Stimulated activated CD4-positive, alpha-beta T cell treated with anti-CD3 and anti-CD28 coated beads, Interleukin-1b, Interleukin-23, amount 100 ng/mL, for 48 hours (primary cell): ENCODE results near the gene BAZ2B.
"Not testable (repeated sequence)": the region's sequence is repeated elsewhere in the genome, so short reads cannot be mapped to it uniquely, and the experiment has no call there.

Source experiments
- DNase-seq: peaks from one replicate; pipeline ENCODE4 v3.0.0-alpha.2; 2020

Gene BAZ2B

GRCh38 chr2:159616286-159616701 is at the start of gene BAZ2B:
Gene BAZ2B, minus strand, starts transcription at chr2:159616548. Its CDS starts 137,829 bp downstream, at chr2:159478719.
- no peak for DNase-seq

- no peak for DNase-seq
These were observed 44.9 kb upstream of the BAZ2B start for GRCh38 chr2:159661286-159661685.

GRCh38 chr2:159658881-159659873 is 42.8 kb upstream of the BAZ2B start:
- DNase-seq: no peak

- no peak for DNase-seq
These were observed 37.6 kb upstream of the BAZ2B start for GRCh38 chr2:159653962-159654361.

GRCh38 chr2:159651884-159652283 is 35.5 kb upstream of the BAZ2B start:
- no peak for DNase-seq

GRCh38 chr2:159650574-159650973 is 34.2 kb upstream of the BAZ2B start:
- DNase-seq: no peak

GRCh38 chr2:159648643-159649042 is 32.3 kb upstream of the BAZ2B start:
- no peak for DNase-seq

- DNase-seq: no peak
These were observed 31.3 kb upstream of the BAZ2B start for GRCh38 chr2:159647667-159648066.

GRCh38 chr2:159640176-159640575 is 23.8 kb upstream of the BAZ2B start:
- DNase-seq: no peak

- no peak for DNase-seq
These were observed 23.4 kb upstream of the BAZ2B start for GRCh38 chr2:159639712-159640111.

- no peak for DNase-seq
These were observed 22.7 kb upstream of the BAZ2B start for GRCh38 chr2:159639071-159639470.

GRCh38 chr2:159637988-159638501 is 21.7 kb upstream of the BAZ2B start:
- DNase-seq: no peak

- DNase-seq: no peak
These were observed 20.9 kb upstream of the BAZ2B start for GRCh38 chr2:159637240-159637639.

- no peak for DNase-seq
These were observed 18.9 kb upstream of the BAZ2B start for GRCh38 chr2:159635006-159635789.

- DNase-seq: no peak
These were observed 16.9 kb upstream of the BAZ2B start for GRCh38 chr2:159633219-159633618.

- not testable (repeated sequence) for DNase-seq
These were observed 9.3 kb upstream of the BAZ2B start for GRCh38 chr2:159625628-159626027.

- no peak for DNase-seq
These were observed 7.1 kb upstream of the BAZ2B start for GRCh38 chr2:159623436-159623835.

GRCh38 chr2:159622966-159623365 is 6.6 kb upstream of the BAZ2B start:
- no peak for DNase-seq

GRCh38 chr2:159620796-159621195 is 4.4 kb upstream of the BAZ2B start:
- DNase-seq: no peak

GRCh38 chr2:159617646-159618045 is 1.3 kb upstream of the BAZ2B start:
- DNase-seq: no peak

GRCh38 chr2:159617100-159617499 is 752 bp upstream of the BAZ2B start:
- DNase-seq: no peak

- DNase-seq: peak; percentile 18
These were observed 722 bp downstream of the BAZ2B start for GRCh38 chr2:159615367-159616285.
